HK-2 (cell line): Measurements from ENCODE around the gene ITPRID2.

Experiments
- DNase-seq: peaks from one replicate; pipeline ENCODE4 v3.0.0-alpha.2; 2018; ENCODE audit not compliant: unreplicated experiment

ITPRID2 gene

GRCh38 chr2:181891258-181891965, at the start of gene ITPRID2:
Gene ITPRID2 (plus strand): TSS chr2:181891730. CDS start chr2:181892067, 337 bp downstream.
- peak; percentile 85 for DNase-seq

GRCh38 chr2:181844551-181845290, 46.8 kb upstream of the ITPRID2 start:
- DNase-seq: no peak

DNA sequence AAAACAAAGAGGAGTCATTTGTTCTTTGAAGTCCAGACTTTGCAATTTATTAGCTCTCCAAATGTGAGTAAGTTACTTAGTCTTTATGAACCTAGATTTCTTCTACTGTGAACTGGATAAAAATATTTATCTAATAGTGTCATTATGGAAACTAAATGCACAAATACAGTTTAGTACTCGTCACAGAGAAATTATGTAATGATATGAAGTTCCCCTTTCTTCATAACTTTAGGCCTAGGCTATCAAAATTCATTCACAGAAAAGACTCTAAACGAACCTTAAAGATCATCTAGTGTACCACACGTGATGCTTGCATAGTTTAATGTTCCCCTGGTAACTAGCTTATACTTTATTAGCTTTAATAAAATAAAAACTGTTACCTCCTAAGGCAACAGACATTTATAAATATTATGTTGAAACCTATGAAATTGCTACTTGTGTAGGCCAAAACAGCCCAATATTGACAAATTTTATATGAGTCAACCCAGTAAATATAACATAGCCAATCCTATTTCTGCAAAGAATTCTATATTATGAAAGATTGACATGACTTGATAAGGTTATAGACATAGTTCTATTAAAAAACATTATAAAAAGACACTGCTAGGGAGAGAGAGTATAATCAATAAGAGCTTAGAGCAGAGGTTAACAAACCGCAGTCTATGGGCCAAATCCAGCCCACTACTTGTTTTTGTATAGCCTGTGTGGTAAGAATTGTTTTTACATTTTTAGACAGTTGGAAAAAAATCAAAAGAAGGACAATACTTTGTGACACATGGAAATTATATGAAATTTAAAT, 44.9 kb upstream of the ITPRID2 start:
- DNase-seq: no peak

DNA sequence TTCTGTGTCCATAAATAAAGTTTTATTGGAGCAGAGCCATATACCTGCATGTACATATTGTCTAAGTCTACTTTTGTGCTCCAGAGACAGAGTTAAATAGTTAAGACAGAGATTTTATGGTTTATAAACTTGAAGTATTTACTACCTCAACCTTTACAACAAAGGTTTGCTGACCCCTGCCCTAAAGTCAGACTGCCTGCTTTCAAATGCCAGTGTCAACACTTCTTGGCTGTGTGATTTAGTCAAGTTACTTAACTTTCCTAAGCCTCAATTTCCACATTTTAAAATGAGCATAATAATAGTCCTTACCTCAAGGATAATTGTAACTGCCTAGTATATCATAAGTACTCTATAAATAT, 44.4 kb upstream of the ITPRID2 start:
- DNase-seq: no peak

- no peak for DNase-seq
Observed at GRCh38 chr2:181847702-181848101, 43.8 kb upstream of the ITPRID2 start.

- no peak for DNase-seq
Observed at GRCh38 chr2:181848261-181848886, 43.2 kb upstream of the ITPRID2 start.

DNA sequence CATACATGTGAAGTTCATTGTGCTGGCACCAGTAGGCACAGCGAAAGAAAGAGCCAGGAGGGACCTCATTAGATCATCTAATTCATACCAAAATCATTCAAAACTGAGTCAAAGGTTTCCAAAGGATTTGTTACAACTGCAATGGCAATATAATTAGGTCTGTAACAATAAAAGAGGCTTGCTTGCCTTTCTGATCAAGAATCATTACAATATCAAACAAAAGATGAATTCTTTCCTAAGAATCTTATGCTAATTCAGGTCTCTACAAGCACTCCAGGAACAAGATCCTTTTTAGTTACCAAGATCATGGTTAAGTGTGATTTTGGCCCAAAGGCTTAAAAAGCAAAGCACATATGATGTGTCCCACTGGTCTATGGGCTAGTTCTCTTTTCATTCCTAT, 41.9 kb upstream of the ITPRID2 start:
- no peak for DNase-seq

DNA sequence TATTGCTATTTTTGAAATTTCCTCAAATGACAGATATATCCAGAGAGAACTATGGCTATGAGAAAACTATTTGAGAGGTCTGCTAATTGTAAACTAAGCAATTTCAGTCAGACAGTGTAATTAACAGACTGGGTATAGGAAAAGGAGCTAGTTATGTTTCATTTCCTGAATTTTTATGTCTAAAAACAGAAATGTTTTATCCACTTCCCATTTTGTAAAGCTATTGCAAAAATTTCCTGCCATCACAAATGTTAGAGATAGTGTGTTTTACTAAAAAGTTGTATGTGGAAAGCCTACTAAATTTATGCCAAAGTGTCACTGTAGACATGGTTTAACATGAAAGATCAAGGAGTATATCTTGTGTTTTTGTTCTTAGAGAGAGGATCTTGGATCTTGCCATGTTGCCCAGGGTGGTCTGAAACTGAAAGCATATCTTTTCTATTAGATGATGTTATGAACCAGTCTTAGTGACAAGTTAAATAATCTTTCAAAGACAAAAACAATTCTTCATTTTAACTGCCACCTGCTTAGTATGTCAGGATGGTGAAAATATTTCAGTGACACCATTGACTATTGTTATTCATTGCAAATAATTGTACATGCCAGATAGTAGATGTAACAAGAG, 40.5 kb upstream of the ITPRID2 start:
- no peak for DNase-seq

DNA sequence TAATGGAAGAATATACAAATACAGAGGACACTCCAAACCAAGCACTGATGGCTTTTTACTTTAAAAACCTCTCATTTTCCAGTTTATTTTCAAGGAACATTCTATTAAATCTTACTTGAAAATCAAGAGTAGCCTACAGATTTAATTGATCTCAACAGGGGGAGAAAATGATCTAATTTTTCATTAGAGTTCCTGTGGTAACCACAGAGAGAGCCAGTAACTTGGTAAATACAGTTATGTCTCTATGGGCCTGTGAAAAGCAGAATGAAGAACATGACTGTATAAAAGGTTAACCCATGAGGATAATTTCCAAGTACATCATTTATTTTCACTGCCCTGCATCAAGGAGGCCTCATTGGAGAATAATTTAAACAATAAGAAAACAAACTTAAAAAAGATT, 39.8 kb upstream of the ITPRID2 start:
- DNase-seq: no peak

GRCh38 chr2:181853696-181854095, 37.8 kb upstream of the ITPRID2 start:
- no peak for DNase-seq

GRCh38 chr2:181857483-181857882, 34.0 kb upstream of the ITPRID2 start:
- no peak for DNase-seq

GRCh38 chr2:181858600-181858999, 32.9 kb upstream of the ITPRID2 start:
- no peak for DNase-seq

DNA sequence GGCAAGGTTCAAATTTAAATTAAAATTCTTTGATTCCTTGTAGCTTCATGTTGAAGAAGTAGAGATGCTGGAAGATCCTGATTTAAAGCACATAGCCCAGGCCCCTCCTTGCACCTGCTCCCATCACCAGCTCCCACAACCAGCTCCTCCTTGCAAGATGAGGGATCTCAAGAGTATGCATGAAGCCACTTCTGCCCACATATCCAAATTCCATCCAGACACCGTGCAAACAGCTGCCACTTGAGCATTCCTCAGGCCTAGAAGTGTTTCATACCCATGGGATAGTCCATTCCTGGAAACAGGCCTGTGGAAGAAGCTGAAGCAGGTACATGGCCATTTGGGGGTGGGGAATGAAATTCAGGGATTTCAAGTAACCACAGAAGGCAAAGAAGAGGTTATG, 32.4 kb upstream of the ITPRID2 start:
- no peak for DNase-seq

DNA sequence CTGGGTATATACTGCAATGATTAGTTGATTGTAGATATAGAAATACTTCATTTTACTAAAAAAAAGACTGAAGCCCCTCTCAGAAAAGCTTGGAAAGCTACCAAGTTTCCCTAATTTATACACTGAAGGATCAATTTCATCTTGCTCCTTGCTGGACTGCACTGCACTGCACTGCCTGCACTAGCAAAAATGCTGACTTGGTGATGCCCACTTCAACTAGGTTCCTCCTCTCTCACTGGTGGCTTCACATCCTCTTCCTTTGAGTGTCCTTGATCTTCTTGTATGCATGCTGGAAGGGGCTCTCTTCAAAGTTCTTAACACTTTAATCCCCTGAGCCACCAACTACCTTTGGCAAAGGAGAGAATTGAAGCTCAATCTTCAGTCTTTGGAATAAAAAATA, 31.7 kb upstream of the ITPRID2 start:
- no peak for DNase-seq

DNA sequence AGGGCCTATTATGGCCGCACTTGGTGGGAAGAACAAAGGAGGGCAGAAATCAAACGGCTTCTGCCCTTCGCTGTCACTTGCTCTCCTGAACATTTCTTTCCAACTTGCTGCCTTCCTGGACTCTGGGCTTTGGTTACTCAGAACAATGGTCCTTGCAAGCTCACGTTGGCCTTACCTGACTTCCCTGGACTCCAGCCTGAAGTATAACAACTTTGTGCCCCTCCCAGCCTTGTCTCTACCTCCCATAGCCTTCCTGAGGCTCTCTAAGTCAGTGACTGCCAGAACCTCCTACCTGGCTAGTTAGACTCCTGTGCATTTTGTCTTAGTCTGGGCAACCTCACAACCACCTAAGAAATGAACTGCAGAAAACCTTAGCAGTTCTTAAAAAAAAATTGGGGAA, 30.2 kb upstream of the ITPRID2 start:
- DNase-seq: no peak

DNA sequence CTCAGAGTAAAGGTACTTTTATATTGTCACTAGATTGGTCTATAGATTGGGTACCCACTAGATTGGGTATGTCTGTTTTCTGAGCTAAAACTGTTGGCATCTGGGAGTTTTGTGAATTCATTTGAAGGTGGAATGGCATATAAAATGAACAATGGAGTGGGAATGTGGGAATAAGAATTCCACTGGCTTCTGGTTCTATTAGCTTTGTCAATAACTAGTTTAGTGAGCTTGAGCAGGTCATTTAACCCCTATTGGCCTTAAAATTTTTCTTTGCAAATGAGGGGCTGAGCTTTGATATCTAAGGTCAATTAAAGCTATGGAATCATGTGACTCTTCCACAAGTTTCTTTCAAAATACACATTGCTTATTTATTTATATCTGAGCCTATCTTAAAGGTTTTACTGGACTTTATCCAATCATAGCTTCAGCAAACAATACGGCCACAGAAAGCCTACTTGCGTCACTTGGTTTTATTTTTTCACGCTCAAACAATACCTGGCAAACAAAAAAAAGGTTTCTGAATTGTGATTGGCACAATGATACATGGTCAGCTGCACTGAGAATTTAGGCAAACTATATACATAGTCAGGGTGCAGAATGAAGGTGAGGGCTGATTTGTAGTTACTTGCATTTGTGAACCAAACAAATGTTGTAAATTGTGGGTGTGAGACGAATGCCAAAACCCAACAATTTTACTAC, 28.8 kb upstream of the ITPRID2 start:
- DNase-seq: no peak

GRCh38 chr2:181872178-181872577, 19.4 kb upstream of the ITPRID2 start:
- DNase-seq: no peak

- no peak for DNase-seq
Observed at GRCh38 chr2:181876614-181877063, 14.9 kb upstream of the ITPRID2 start.

GRCh38 chr2:181877181-181877664, 14.3 kb upstream of the ITPRID2 start:
- no peak for DNase-seq

DNA sequence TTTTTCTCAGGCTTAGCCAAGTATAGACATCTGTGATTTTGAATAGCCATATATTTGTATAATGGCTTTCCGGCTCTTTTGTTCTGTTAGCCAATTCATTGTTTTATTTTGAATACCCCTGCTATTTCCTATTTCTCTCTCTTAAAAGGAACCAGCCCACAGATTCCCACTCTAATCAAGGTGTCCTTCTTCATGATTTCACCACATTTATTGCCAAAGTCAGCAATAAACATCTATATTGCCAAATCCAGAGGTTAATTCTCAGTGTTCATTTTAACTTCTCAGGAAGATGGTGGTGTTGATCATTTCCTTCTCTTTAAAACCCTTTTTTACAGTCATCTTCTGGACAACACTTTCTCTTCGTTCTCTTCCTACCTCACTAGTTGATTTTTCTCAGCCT, 13.1 kb upstream of the ITPRID2 start:
- no peak for DNase-seq

- DNase-seq: no peak
Observed at GRCh38 chr2:181879295-181879694, 12.2 kb upstream of the ITPRID2 start.
